ENCODE measurements around the gene PRDM10.

PRDM10 gene

GRCh38 chr11:129856036-129856435 is 146.6 kb downstream of the PRDM10 start:
- Histone ChIP-seq H3K9me3 (ENCODE audit: control insufficient read depth in 5 of 5, low read length in 5 of 5) (no peaks in the 10 kb centered on the region), H3K27ac (ENCODE audit: low read depth, low read length) (no peak overlapping the region), H3K9ac (ENCODE audit: low read length in 5 of 5) (no peak overlapping the region), H3K4me1 (ENCODE audit: control insufficient read depth in 5 of 5, insufficient read depth in 5 of 5, low read length in 5 of 5) (peaks cover 3 to 10% (median 5%) of the 10 kb centered on the region in 5 donors), H3K36me3 (ENCODE audit: control insufficient read depth in 5 of 5, insufficient read depth in 5 of 5, low read length in 5 of 5) (peaks cover 0 to 20% (median 6%) of the 10 kb centered on the region in 5 donors), H3K27me3 (ENCODE audit: control insufficient read depth in 5 of 5, insufficient read depth in 4 of 5, low read length in 5 of 5) (no peaks in the 10 kb centered on the region), H3K4me3 (ENCODE audit: low read depth in 1 of 5, low read length in 5 of 5) (no peak overlapping the region)

GRCh38 chr11:129855086-129855485 is 147.5 kb downstream of the PRDM10 start:
- Histone ChIP-seq H3K4me1 (ENCODE audit: control insufficient read depth in 5 of 5, insufficient read depth in 5 of 5, low read length in 5 of 5) (peaks cover 3 to 10% (median 5%) of the 10 kb centered on the region in 5 donors), H3K9ac (ENCODE audit: low read length in 5 of 5) (no peak overlapping the region), H3K27ac (ENCODE audit: low read depth, low read length) (no peak overlapping the region), H3K4me3 (ENCODE audit: low read depth in 1 of 5, low read length in 5 of 5) (no peak overlapping the region), H3K9me3 (ENCODE audit: control insufficient read depth in 5 of 5, low read length in 5 of 5) (no peaks in the 10 kb centered on the region), H3K36me3 (ENCODE audit: control insufficient read depth in 5 of 5, insufficient read depth in 5 of 5, low read length in 5 of 5) (peaks cover 0 to 12% (median 4%) of the 10 kb centered on the region in 5 donors), H3K27me3 (ENCODE audit: control insufficient read depth in 5 of 5, insufficient read depth in 4 of 5, low read length in 5 of 5) (no peaks in the 10 kb centered on the region)

- H3K36me3 ChIP-seq (ENCODE audit: control insufficient read depth in 5 of 5, insufficient read depth in 5 of 5, low read length in 5 of 5) = peaks cover 0 to 7% (median 0%) of the 10 kb centered on the region in 5 donors
Observed at GRCh38 chr11:129854232-129854805, 148.3 kb downstream of the PRDM10 start.

GRCh38 chr11:129853518-129854231 is 149.0 kb downstream of the PRDM10 start:
- Histone ChIP-seq H3K27me3 (ENCODE audit: control insufficient read depth in 5 of 5, insufficient read depth in 4 of 5, low read length in 5 of 5) (peaks cover 0 to 6% (median 0%) of the 10 kb centered on the region in 5 donors), H3K9me3 (ENCODE audit: control insufficient read depth in 5 of 5, low read length in 5 of 5) (no peaks in the 10 kb centered on the region), H3K4me1 (ENCODE audit: control insufficient read depth in 5 of 5, insufficient read depth in 5 of 5, low read length in 5 of 5) (peaks cover 3 to 10% (median 5%) of the 10 kb centered on the region in 5 donors), H3K4me3 (ENCODE audit: low read depth in 1 of 5, low read length in 5 of 5) (peak overlapping the region in 1 of 5 donors; percentile 32), H3K27ac (ENCODE audit: low read depth, low read length) (no peak overlapping the region), H3K9ac (ENCODE audit: low read length in 5 of 5) (no peak overlapping the region), H3K36me3 (ENCODE audit: control insufficient read depth in 5 of 5, insufficient read depth in 5 of 5, low read length in 5 of 5) (peaks cover 0 to 7% (median 0%) of the 10 kb centered on the region in 5 donors)

More at GRCh38 chr11:129854232-129854805, 148.3 kb downstream of the PRDM10 start:
- H3K4me3 ChIP-seq (ENCODE audit: low read depth in 1 of 5, low read length in 5 of 5) = peak overlapping the region in 1 of 5 donors; percentile 32
- H3K27me3 ChIP-seq (ENCODE audit: control insufficient read depth in 5 of 5, insufficient read depth in 4 of 5, low read length in 5 of 5) = peaks cover 0 to 2% (median 0%) of the 10 kb centered on the region in 5 donors
- no peaks in the 10 kb centered on the region for H3K9me3 ChIP-seq (ENCODE audit: control insufficient read depth in 5 of 5, low read length in 5 of 5)
- H3K4me1 ChIP-seq (ENCODE audit: control insufficient read depth in 5 of 5, insufficient read depth in 5 of 5, low read length in 5 of 5) = peaks cover 3 to 10% (median 5%) of the 10 kb centered on the region in 5 donors
- H3K9ac ChIP-seq (ENCODE audit: low read length in 5 of 5) = no peak overlapping the region
- H3K27ac ChIP-seq (ENCODE audit: low read depth, low read length) = no peak overlapping the region

GRCh38 chr11:129852125-129852740 is 150.4 kb downstream of the PRDM10 start:
- H3K27ac ChIP-seq (ENCODE audit: low read depth, low read length) = no peak overlapping the region
- H3K9me3 ChIP-seq (ENCODE audit: control insufficient read depth in 5 of 5, low read length in 5 of 5) = no peaks in the 10 kb centered on the region
- H3K4me1 ChIP-seq (ENCODE audit: control insufficient read depth in 5 of 5, insufficient read depth in 5 of 5, low read length in 5 of 5) = peaks cover 3 to 10% (median 5%) of the 10 kb centered on the region in 5 donors
- H3K27me3 ChIP-seq (ENCODE audit: control insufficient read depth in 5 of 5, insufficient read depth in 4 of 5, low read length in 5 of 5) = peaks cover 0 to 6% (median 0%) of the 10 kb centered on the region in 5 donors
- no peak overlapping the region for H3K9ac ChIP-seq (ENCODE audit: low read length in 5 of 5)
- no peaks in the 10 kb centered on the region for H3K36me3 ChIP-seq (ENCODE audit: control insufficient read depth in 5 of 5, insufficient read depth in 5 of 5, low read length in 5 of 5)
- no peak overlapping the region for H3K4me3 ChIP-seq (ENCODE audit: low read depth in 1 of 5, low read length in 5 of 5)
